ENCODE measurements around the gene IPO11. TPM values are rescaled to one million over a fixed set of nuclear protein-coding genes. Genes with fewer than 3 reads are reported as not detected.

The IPO11 gene
- total RNA-seq, 5 donors from 2014 or later (not counting 1 experiment from before 2014, with no cell fraction given), result 17.4 to 25.7 (median 24.7) TPM

- Histone ChIP-seq H3K27ac (ENCODE audit: low read length) (no peak overlapping the region), H3K4me3 (ENCODE audit: control insufficient read depth in 1 of 2, extremely low read depth in 1 of 2, low read length in 1 of 2) (no peak overlapping the region), H3K36me3 (ENCODE audit: control insufficient read depth in 2 of 2, extremely low read depth in 1 of 2, insufficient read depth in 1 of 2, low read length in 1 of 2) (peaks cover 5 to 11% of the 10 kb centered on the region in 2 donors), H3K9me3 (no peaks in the 10 kb centered on the region), H3K4me1 (ENCODE audit: control insufficient read depth in 1 of 2, extremely low read depth in 1 of 2, insufficient read depth in 2 of 2, low read length in 2 of 2) (no peaks in the 10 kb centered on the region), H3K27me3 (replicated peaks in 1 of 2; ENCODE audit: control insufficient read depth in 2 of 2, extremely low read depth in 1 of 2, insufficient read depth in 2 of 2, low read length in 1 of 2) (no peaks in the 10 kb centered on the region)
- no CpG with 5 or more reads among the region's 1 CpG for WGBS (ENCODE audit: insufficient coverage)
- ChIA-PET POLR2A (interaction anchor here in 1 of 2 donors (0.6 kb wide), 1 partner anchor 90 kb away, joined by 3 read pairs; no protein-coding TSS in a partner anchor), CTCF (no interaction called here)
- Mint-ChIP-seq H3K4me1 (peaks cover 0 to 44% (median 6%) of the 10 kb centered on the region in 3 donors), H3K4me3 (no peak overlapping the region), H3K27ac (peak overlapping the region in 1 of 2 donors; percentile 2), H3K36me3 (peaks cover 39% of the 10 kb centered on the region), H3K9me3 (no peaks in the 10 kb centered on the region), H3K27me3 (no peaks in the 10 kb centered on the region)
- ATAC-seq (replicated peaks in 1 of 4) (no peak), DNase-seq (no peak)
These were observed 184.1 kb downstream of the IPO11 start for GRCh38 chr5:62596691-62597090.

DNA sequence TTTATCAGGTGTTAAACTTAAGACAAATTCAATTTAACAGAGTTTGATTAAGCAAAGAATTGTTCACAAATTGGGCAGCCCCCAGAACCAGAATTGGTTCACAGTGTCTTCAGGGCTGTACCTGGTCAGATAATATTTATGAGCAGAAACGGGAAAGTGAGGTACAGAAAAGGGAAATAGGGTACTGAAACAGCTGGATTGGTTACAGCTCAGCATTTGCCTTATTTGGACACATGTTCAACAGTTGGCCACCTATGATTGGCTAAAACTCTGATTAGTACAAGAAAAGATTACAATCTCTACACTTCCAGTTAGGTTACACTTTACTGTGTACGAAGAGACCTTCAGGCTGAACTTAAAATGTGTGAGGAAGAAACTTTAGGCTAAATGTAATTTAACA lies 184.8 kb downstream of the IPO11 start:
- Mint-ChIP-seq H3K36me3 (peaks cover 35% of the 10 kb centered on the region), H3K27me3 (no peaks in the 10 kb centered on the region), H3K27ac (no peak overlapping the region), H3K4me1 (peaks cover 0 to 47% (median 10%) of the 10 kb centered on the region in 3 donors), H3K9me3 (no peaks in the 10 kb centered on the region), H3K4me3 (no peak overlapping the region)
- no peaks in the 10 kb centered on the region for H3K9me3 ChIP-seq
- no peak overlapping the region for H3K27ac ChIP-seq (ENCODE audit: low read length)
- WGBS (ENCODE audit: insufficient coverage), result 71% methylated on average over 1 of the region's 2 CpGs
- H3K36me3 ChIP-seq (ENCODE audit: control insufficient read depth in 2 of 2, extremely low read depth in 1 of 2, insufficient read depth in 1 of 2, low read length in 1 of 2), result peaks cover 4 to 10% of the 10 kb centered on the region in 2 donors
- H3K27me3 ChIP-seq (replicated peaks in 1 of 2; ENCODE audit: control insufficient read depth in 2 of 2, extremely low read depth in 1 of 2, insufficient read depth in 2 of 2, low read length in 1 of 2), result no peaks in the 10 kb centered on the region
- no peak overlapping the region for H3K4me3 ChIP-seq (ENCODE audit: control insufficient read depth in 1 of 2, extremely low read depth in 1 of 2, low read length in 1 of 2)
- CTCF ChIA-PET, result no interaction called here
- H3K4me1 ChIP-seq (ENCODE audit: control insufficient read depth in 1 of 2, extremely low read depth in 1 of 2, insufficient read depth in 2 of 2, low read length in 2 of 2), result no peaks in the 10 kb centered on the region
- POLR2A ChIA-PET, result no interaction called here
- ATAC-seq (replicated peaks in 1 of 4) (no peak), DNase-seq (no peak)

GRCh38 chr5:62600560-62601252 lies 188.1 kb downstream of the IPO11 start:
- Mint-ChIP-seq H3K27me3 (no peaks in the 10 kb centered on the region), H3K9me3 (no peaks in the 10 kb centered on the region), H3K27ac (no peak overlapping the region), H3K4me3 (no peak overlapping the region), H3K4me1 (peaks cover 0 to 50% (median 15%) of the 10 kb centered on the region in 3 donors), H3K36me3 (peaks cover 26% of the 10 kb centered on the region)
- Histone ChIP-seq H3K27me3 (replicated peaks in 1 of 2; ENCODE audit: control insufficient read depth in 2 of 2, extremely low read depth in 1 of 2, insufficient read depth in 2 of 2, low read length in 1 of 2) (no peaks in the 10 kb centered on the region), H3K4me1 (ENCODE audit: control insufficient read depth in 1 of 2, extremely low read depth in 1 of 2, insufficient read depth in 2 of 2, low read length in 2 of 2) (peaks cover under 1 to 1% of the 10 kb centered on the region in 2 experiments), H3K9me3 (no peaks in the 10 kb centered on the region), H3K4me3 (ENCODE audit: control insufficient read depth in 1 of 2, extremely low read depth in 1 of 2, low read length in 1 of 2) (no peak overlapping the region), H3K36me3 (ENCODE audit: control insufficient read depth in 2 of 2, extremely low read depth in 1 of 2, insufficient read depth in 1 of 2, low read length in 1 of 2) (peaks cover 0 to 3% of the 10 kb centered on the region in 2 donors), H3K27ac (ENCODE audit: low read length) (no peak overlapping the region)
- ChIA-PET CTCF (no interaction called here), POLR2A (interaction anchor here in 1 of 2 donors (0.5 to 0.6 kb wide), 3 partner anchors 22 to 1771 kb away, joined by 3 to 6 read pairs (median 3); partner anchors contain the start of gene LRRC70)
- DNase-seq (no peak), ATAC-seq (replicated peaks in 1 of 4) (no peak)
- no CpG with 5 or more reads among the region's 3 CpGs for WGBS (ENCODE audit: insufficient coverage)

- Histone ChIP-seq H3K36me3 (ENCODE audit: control insufficient read depth in 2 of 2, extremely low read depth in 1 of 2, insufficient read depth in 1 of 2, low read length in 1 of 2) (peaks cover 0 to 3% of the 10 kb centered on the region in 2 donors), H3K27ac (ENCODE audit: low read length) (no peak overlapping the region), H3K9me3 (no peaks in the 10 kb centered on the region), H3K27me3 (replicated peaks in 1 of 2; ENCODE audit: control insufficient read depth in 2 of 2, extremely low read depth in 1 of 2, insufficient read depth in 2 of 2, low read length in 1 of 2) (no peaks in the 10 kb centered on the region), H3K4me3 (ENCODE audit: control insufficient read depth in 1 of 2, extremely low read depth in 1 of 2, low read length in 1 of 2) (no peak overlapping the region), H3K4me1 (ENCODE audit: control insufficient read depth in 1 of 2, extremely low read depth in 1 of 2, insufficient read depth in 2 of 2, low read length in 2 of 2) (peaks cover 2 to 7% of the 10 kb centered on the region in 2 experiments)
- Mint-ChIP-seq H3K27me3 (no peaks in the 10 kb centered on the region), H3K27ac (no peak overlapping the region), H3K36me3 (peaks cover 33% of the 10 kb centered on the region), H3K9me3 (no peaks in the 10 kb centered on the region), H3K4me1 (peaks cover 0 to 59% (median 25%) of the 10 kb centered on the region in 3 donors), H3K4me3 (no peak overlapping the region)
- ChIA-PET CTCF (no interaction called here), POLR2A (no interaction called here)
- DNase-seq, result no peak
- no CpG with 5 or more reads among the region's 5 CpGs for WGBS (ENCODE audit: insufficient coverage)
- no peak for ATAC-seq (replicated peaks in 1 of 4)
These were observed 191.4 kb downstream of the IPO11 start for GRCh38 chr5:62603934-62604333.

DNA sequence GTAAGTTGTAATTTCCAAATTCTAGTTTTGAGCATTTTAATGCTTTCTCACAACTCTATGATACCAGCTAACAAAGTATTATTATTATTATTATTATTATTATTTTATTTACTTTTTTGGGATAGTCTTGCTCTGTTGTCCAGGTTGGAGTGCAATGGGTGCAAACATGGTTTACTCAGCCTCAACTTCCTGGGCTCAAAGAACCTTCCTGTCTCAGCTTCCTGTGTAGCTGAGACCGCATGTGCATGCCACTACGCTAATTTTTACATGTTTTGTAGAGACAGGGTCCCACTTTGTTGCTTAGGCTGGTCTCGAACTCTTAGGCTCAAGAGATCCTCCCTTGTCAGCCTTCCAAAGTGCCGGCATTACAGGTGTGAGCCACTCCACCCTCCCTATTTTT lies 193.1 kb downstream of the IPO11 start:
- H3K4me1 Mint-ChIP-seq, result peaks cover 0 to 49% (median 25%) of the 10 kb centered on the region in 3 donors

DNA sequence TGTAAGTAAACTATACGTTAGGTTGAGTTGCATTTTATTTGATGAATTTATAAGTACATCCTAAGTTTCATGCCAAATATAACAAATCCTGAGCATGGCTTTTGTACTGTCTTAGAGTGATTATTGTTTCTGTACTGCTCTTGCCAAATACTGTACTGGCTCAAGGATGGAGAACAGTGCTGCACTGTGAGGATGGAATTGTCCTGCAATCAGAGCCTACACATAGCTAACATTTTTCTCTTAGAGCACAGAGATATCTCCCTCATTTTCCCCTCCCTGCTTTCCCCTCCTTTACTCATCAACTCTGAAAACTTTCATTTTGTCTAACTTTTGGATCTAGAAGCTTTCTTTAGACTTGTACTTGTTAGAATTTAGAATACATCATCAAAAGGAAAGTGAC lies 194.3 kb downstream of the IPO11 start:
- ChIA-PET POLR2A (no interaction called here), CTCF (no interaction called here)
- Mint-ChIP-seq H3K27ac (peak overlapping the region in 1 of 2 donors; percentile 46), H3K36me3 (peaks cover 47% of the 10 kb centered on the region), H3K4me1 (peaks cover 0 to 51% (median 19%) of the 10 kb centered on the region in 3 donors), H3K27me3 (no peaks in the 10 kb centered on the region), H3K9me3 (no peaks in the 10 kb centered on the region), H3K4me3 (no peak overlapping the region)
- no CpG with 5 or more reads among the region's 1 CpG for WGBS (ENCODE audit: insufficient coverage)
- H3K4me1 ChIP-seq (ENCODE audit: control insufficient read depth in 1 of 2, extremely low read depth in 1 of 2, insufficient read depth in 2 of 2, low read length in 2 of 2), result peaks cover 2 to 7% of the 10 kb centered on the region in 2 experiments
- ATAC-seq (replicated peaks in 1 of 4) (no peak), DNase-seq (no peak)
- no peaks in the 10 kb centered on the region for H3K27me3 ChIP-seq (replicated peaks in 1 of 2; ENCODE audit: control insufficient read depth in 2 of 2, extremely low read depth in 1 of 2, insufficient read depth in 2 of 2, low read length in 1 of 2)
- no peak overlapping the region for H3K4me3 ChIP-seq (ENCODE audit: control insufficient read depth in 1 of 2, extremely low read depth in 1 of 2, low read length in 1 of 2)
- peaks cover 0 to 3% of the 10 kb centered on the region in 2 donors for H3K36me3 ChIP-seq (ENCODE audit: control insufficient read depth in 2 of 2, extremely low read depth in 1 of 2, insufficient read depth in 1 of 2, low read length in 1 of 2)
- no peak overlapping the region for H3K27ac ChIP-seq (ENCODE audit: low read length)
- no peaks in the 10 kb centered on the region for H3K9me3 ChIP-seq

More for the DNA sequence above, 193.1 kb downstream of the IPO11 start:
- DNase-seq, result peak in 1 of 35 experiments; percentile 5
- Mint-ChIP-seq H3K9me3 (no peaks in the 10 kb centered on the region), H3K4me3 (peak overlapping the region in 1 of 3 donors; percentile 9), H3K36me3 (peaks cover 43% of the 10 kb centered on the region), H3K27ac (peak overlapping the region in 1 of 2 donors; percentile 82), H3K27me3 (no peaks in the 10 kb centered on the region)
- ChIA-PET POLR2A (no interaction called here), CTCF (no interaction called here)
- Histone ChIP-seq H3K4me1 (ENCODE audit: control insufficient read depth in 1 of 2, extremely low read depth in 1 of 2, insufficient read depth in 2 of 2, low read length in 2 of 2) (peaks cover 2 to 7% of the 10 kb centered on the region in 2 experiments), H3K27ac (ENCODE audit: low read length) (no peak overlapping the region), H3K36me3 (ENCODE audit: control insufficient read depth in 2 of 2, extremely low read depth in 1 of 2, insufficient read depth in 1 of 2, low read length in 1 of 2) (peaks cover 0 to 3% of the 10 kb centered on the region in 2 donors), H3K9me3 (no peaks in the 10 kb centered on the region), H3K27me3 (replicated peaks in 1 of 2; ENCODE audit: control insufficient read depth in 2 of 2, extremely low read depth in 1 of 2, insufficient read depth in 2 of 2, low read length in 1 of 2) (no peaks in the 10 kb centered on the region), H3K4me3 (ENCODE audit: control insufficient read depth in 1 of 2, extremely low read depth in 1 of 2, low read length in 1 of 2) (no peak overlapping the region)
- no CpG with 5 or more reads among the region's 4 CpGs for WGBS (ENCODE audit: insufficient coverage)
- peak in 1 of 4 experiments; percentile 84 for ATAC-seq (replicated peaks in 1 of 4)

Measured in T-cell (primary cell).